HL-60 (cell line): ENCODE data around the gene SRGAP2C.
"Not testable (repeated sequence)": the region's sequence is repeated elsewhere in the genome, so short reads cannot be mapped to it uniquely, and the experiment has no call there.

ENCODE experiments used
- POLR2AphosphoS5 ChIP-seq: IDR thresholded peaks from 2 replicates; pipeline ENCODE4 v1.6.1; 2012; ENCODE audit warnings: low read depth
- TF ChIP-seq, protein P1 (sequence below): IDR thresholded peaks from one replicate; pipeline ENCODE4 v1.5.1; 2011; ENCODE audit warnings: low read length, control low read depth, inconsistent platforms; ENCODE audit not compliant: insufficient read depth
- TF ChIP-seq, protein P2 (sequence below): IDR thresholded peaks from 2 replicates; pipeline ENCODE4 v1.6.1; 2012; ENCODE audit warnings: low read depth; ENCODE audit not compliant: insufficient replicate concordance

DNA sequence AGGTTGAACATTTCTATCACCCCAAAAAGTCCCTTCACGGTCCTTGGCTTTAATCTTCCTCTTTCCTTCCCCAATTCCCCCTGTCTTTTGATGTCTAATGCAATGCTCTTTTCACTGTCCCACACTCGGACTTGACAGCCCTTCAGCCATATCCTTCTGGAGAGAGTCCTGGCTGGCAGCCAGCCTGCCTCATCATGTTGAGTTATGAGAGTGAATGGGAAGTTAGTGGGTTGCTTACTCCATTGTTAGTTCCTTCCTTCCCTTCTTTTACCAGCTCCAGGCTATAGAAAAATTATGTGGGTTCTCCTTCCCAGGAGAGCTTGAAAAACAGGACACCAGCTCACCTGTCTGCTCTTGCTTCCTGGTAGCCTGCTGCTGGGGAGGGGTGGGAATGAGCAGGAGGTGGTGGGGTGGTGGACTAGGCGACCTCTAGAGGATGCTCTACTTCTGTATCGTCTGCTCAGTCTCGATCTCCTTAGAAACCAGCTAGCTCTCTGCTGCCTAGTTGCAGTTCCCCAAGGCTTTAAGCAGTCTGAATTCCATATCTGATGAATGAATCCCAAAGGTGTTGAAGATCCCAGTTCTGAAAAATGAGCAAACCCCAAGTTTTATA lies 29.9 kb downstream of the SRGAP2C start:
- TF ChIP-seq, protein P1, sequence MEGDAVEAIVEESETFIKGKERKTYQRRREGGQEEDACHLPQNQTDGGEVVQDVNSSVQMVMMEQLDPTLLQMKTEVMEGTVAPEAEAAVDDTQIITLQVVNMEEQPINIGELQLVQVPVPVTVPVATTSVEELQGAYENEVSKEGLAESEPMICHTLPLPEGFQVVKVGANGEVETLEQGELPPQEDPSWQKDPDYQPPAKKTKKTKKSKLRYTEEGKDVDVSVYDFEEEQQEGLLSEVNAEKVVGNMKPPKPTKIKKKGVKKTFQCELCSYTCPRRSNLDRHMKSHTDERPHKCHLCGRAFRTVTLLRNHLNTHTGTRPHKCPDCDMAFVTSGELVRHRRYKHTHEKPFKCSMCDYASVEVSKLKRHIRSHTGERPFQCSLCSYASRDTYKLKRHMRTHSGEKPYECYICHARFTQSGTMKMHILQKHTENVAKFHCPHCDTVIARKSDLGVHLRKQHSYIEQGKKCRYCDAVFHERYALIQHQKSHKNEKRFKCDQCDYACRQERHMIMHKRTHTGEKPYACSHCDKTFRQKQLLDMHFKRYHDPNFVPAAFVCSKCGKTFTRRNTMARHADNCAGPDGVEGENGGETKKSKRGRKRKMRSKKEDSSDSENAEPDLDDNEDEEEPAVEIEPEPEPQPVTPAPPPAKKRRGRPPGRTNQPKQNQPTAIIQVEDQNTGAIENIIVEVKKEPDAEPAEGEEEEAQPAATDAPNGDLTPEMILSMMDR = not testable (repeated sequence)
- TF ChIP-seq, protein P2, sequence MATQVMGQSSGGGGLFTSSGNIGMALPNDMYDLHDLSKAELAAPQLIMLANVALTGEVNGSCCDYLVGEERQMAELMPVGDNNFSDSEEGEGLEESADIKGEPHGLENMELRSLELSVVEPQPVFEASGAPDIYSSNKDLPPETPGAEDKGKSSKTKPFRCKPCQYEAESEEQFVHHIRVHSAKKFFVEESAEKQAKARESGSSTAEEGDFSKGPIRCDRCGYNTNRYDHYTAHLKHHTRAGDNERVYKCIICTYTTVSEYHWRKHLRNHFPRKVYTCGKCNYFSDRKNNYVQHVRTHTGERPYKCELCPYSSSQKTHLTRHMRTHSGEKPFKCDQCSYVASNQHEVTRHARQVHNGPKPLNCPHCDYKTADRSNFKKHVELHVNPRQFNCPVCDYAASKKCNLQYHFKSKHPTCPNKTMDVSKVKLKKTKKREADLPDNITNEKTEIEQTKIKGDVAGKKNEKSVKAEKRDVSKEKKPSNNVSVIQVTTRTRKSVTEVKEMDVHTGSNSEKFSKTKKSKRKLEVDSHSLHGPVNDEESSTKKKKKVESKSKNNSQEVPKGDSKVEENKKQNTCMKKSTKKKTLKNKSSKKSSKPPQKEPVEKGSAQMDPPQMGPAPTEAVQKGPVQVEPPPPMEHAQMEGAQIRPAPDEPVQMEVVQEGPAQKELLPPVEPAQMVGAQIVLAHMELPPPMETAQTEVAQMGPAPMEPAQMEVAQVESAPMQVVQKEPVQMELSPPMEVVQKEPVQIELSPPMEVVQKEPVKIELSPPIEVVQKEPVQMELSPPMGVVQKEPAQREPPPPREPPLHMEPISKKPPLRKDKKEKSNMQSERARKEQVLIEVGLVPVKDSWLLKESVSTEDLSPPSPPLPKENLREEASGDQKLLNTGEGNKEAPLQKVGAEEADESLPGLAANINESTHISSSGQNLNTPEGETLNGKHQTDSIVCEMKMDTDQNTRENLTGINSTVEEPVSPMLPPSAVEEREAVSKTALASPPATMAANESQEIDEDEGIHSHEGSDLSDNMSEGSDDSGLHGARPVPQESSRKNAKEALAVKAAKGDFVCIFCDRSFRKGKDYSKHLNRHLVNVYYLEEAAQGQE = not testable (repeated sequence)
- TF ChIP-seq POLR2AphosphoS5 = not testable (repeated sequence)
